Stimulated activated naive CD4-positive, alpha-beta T cell treated with Interleukin-2 at 50 U/mL for 16 hours (primary cell): ENCODE results near the gene ETFRF1.

Experiments used
- DNase-seq: peaks from one replicate; lab custom pipeline; 2025; lab: John Stamatoyannopoulos, UW

ETFRF1 gene, protein sequence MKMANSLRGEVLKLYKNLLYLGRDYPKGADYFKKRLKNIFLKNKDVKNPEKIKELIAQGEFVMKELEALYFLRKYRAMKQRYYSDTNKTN

DNA sequence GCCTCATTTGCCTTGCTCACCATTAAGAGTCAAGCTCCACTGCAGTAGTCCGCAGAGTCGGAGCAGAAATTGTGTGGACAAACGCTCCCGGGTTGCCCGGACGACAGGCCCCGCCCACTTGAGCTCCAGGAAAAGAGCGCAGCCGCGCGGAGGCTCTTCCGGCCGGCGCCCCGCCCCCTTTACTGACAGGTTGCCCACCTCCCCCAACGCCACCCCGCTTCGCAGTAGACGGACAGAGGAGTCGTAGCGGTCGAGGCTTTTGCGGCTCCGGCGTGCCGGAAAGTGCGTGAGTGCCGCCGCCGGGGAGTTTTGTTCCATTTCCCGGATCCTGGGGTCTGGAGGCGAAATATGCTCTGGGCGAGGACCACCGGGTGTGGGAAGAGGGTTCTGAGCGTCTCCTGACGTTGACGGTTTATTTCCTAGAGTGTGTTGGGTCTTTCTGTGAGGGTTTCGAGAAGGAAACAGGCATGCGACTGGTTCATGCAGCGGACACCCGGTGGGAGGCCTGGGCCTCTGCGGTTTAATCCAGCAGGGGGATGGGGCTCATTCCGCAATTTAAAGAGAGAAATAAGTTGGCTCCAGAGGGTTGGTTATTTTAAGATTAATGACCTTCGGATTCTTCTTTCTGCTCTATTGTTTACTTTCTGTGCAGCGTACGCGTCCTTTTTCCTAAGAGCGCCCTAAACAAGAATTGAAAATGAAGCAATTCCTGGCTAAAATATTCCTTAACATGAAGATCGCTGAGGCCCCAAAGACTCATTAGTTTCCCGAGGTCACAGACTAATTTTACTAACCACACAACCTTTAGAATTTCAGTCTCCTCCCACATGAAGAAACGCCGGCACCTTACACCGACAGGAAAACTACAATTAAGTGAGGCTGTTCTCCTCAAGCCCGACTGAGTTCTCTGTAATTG, at the start of gene ETFRF1, which contains the start of gene DNAI7:
Gene ETFRF1, plus strand, starts transcription at position 182 of the 916 bp plus-strand sequence. CDS start 8,720 bp downstream, outside the sequence.
Gene DNAI7, minus strand, starts transcription at position 105 of the 916 bp plus-strand sequence. Its CDS starts 82 bp downstream, at position 23.
- DNase-seq = peak; percentile 94

- no peak for DNase-seq
Observed at GRCh38 chr12:25146686-25147085, 48.4 kb upstream of the ETFRF1 start.

GRCh38 chr12:25151476-25151875, 43.6 kb upstream of the ETFRF1 start:
- DNase-seq = no peak

DNA sequence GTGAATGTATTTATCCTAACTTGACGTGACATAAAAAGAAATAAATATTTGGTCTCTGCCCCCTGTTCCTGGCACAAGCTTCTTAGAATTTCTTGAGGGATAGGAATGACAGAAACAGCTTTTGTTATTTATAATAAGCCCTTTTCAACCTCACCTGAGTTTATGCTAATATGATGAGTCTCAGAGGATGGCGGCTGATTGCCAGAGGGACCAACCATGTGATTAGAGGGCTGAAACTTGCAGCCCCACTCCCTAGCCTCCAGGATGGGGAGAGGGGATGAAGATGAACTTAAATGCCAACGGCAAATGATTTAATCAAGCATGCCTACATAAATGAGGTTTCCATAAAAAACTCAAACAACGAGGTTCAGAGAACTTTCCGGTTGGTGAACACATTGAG, 43.0 kb upstream of the ETFRF1 start:
- no peak for DNase-seq

- DNase-seq = no peak
Observed at GRCh38 chr12:25155022-25155576, 39.9 kb upstream of the ETFRF1 start.

DNA sequence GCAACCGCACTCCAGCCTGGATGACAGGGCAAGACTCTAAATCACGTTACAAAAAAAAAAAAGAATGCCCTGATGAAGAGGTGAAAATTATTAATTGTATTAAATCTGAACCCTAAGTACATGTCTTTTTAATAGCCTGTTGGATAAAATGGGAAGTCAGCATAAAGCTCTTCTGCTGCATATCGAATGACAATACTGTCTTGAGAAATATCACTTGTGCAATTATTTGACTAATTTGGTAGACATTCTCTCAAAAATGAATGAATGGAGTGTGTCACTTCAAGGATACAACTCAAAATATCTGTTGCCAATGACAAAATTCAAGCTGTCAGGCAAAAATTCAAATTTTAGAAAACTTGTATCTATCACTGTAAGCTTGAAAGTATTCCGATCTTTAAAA, 39.0 kb upstream of the ETFRF1 start:
- no peak for DNase-seq

- no peak for DNase-seq
Observed at GRCh38 chr12:25162866-25163265, 32.2 kb upstream of the ETFRF1 start.

GRCh38 chr12:25182765-25183164, 12.3 kb upstream of the ETFRF1 start:
- DNase-seq = no peak

GRCh38 chr12:25184132-25184531, 10.9 kb upstream of the ETFRF1 start:
- no peak for DNase-seq

GRCh38 chr12:25186038-25186787, 8.8 kb upstream of the ETFRF1 start:
- no peak for DNase-seq

- DNase-seq = no peak
Observed at GRCh38 chr12:25186788-25187402, 8.1 kb upstream of the ETFRF1 start.

- DNase-seq = no peak
Observed at GRCh38 chr12:25187781-25188180, 7.3 kb upstream of the ETFRF1 start.

GRCh38 chr12:25189656-25190055, 5.4 kb upstream of the ETFRF1 start:
- no peak for DNase-seq

- no peak for DNase-seq
Observed at GRCh38 chr12:25190793-25191192, 4.2 kb upstream of the ETFRF1 start.

DNA sequence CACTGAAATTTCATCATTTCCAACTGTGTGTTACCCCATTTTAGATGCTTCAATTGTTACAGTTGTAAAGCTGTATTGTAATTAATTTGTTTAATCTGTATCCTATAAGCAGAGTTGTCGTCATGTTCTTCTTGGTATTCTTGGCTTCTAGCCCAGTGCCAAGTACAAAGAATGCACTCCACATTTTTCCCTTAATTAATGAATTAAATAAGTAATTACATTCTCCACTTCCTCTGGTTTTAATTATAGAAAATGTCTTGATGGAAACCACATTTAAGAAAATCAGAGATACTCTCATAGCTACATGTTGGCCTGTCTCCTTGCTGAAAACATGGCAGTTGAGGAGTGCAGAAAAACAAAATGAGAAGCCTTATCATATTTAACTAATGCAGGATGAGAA, 823 bp upstream of the ETFRF1 start:
- DNase-seq = no peak

DNA sequence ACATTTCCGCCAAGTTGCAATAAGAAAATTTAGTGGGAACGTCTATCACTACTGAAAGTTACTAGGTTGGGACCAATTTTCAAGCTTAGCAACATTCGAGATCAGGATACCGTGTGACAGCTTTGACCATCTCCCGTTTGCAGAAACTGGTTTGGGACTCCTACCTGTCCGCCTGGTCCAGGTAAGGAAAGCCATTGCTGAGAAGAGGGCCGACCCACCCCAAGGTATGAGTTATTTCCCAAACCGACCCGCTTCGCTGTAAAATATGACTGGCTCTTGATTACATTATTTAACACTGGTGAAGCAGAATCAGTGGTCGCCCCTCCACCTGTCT, 348 bp upstream of the ETFRF1 start:
- no peak for DNase-seq

- no peak for DNase-seq
Observed at GRCh38 chr12:25197608-25198007, 2.6 kb downstream of the ETFRF1 start.

GRCh38 chr12:25200703-25201102, 5.7 kb downstream of the ETFRF1 start:
- no peak for DNase-seq

- DNase-seq = no peak
Observed at GRCh38 chr12:25202137-25202536, 7.1 kb downstream of the ETFRF1 start.

DNA sequence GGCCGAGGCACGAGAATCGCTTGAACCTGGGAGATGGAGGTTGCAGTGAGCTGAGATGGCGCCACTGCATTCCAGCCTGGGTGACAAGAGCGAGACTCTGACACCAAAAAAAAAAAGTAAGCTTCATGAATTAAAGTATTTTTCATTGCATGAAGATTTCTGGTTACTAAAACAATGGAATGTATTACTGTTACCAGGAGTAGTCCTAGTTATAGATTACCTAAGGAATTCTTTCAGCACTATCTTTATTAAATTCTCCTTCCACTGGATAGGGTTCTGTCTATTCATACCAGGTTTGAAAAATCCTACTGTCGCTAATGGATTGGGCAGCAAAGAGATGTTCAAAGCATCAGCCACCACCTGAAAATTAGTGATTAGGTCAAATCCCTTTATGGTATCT, 12.4 kb downstream of the ETFRF1 start:
- no peak for DNase-seq

DNA sequence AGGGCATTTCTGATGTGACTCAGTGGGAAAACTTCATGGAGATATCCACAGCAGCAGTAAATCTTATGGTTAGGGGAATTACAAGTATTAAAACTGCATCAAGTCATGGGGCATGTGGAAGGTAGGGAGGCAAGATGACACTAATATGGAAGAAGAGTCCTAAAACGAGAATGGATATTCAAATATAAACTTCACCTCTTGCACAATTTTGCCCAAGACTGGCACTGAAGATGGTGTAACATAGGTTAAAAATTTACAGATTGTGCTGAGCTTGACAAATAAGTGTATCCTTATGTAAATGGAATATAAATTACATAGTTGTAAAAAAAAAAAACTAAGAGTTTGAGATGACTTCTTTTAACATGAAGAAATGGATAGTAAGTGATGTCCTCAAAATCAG, 12.8 kb downstream of the ETFRF1 start:
- DNase-seq = no peak

- no peak for DNase-seq
Observed at GRCh38 chr12:25208554-25208953, 13.5 kb downstream of the ETFRF1 start.
